GM18517 (cell line): ENCODE measurements around the gene ZFYVE21.

Experiments
- ATAC-seq: cut with Tn5 transposase; IDR thresholded peaks from one replicate; pipeline ENCODE4 v1.9.1; 2021; ENCODE audit warnings: mild to moderate bottlenecking, moderate library complexity; ENCODE audit not compliant: unreplicated experiment

ZFYVE21 gene

GRCh38 chr14:103691655-103692054 lies 24.0 kb upstream of the ZFYVE21 start:
- peak; percentile 75 for ATAC-seq

GRCh38 chr14:103692159-103692558 lies 23.5 kb upstream of the ZFYVE21 start:
- ATAC-seq = peak; percentile 15

DNA sequence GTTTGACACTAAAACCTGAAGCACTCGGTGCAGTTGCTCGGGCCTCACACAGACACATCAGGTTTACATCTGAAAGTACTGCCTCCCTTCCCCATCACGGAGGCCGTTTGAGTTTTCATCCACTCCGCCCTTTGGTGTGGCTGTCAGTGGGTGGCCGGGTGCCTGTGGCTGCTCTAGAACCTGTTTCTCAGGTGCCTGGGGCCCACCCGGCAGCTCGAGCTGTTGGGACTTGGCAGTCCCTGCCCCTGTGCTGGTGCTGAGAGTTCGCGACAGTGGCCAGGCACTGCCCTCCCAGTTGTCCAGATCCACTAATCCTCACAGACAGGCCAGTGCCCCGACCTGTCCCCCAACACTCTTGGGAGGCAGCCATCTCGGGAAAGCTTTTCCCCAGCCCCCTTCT lies 22.7 kb upstream of the ZFYVE21 start:
- ATAC-seq = no peak

DNA sequence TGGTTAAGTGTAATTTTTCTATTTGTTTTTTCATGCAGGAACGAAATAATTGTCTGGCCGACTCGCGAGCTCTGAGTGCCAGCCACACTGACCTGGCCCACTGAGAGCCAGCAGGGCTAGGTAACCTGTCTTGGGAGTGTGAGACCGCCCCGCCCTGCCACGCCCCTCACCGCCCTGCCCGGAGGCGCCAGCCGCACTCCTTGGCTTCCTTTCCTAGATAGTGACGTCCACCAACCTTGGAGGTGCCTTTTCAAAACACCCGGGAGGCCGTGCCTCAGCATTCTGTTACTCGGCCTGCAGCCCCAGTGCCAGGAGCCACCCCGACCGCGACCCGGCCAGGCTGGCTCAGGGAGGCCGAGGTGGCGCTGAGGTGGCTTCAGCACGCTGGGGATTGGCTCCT lies 22.1 kb upstream of the ZFYVE21 start:
- no peak for ATAC-seq

- ATAC-seq = no peak
Observed at GRCh38 chr14:103694572-103695026, 21.0 kb upstream of the ZFYVE21 start.

- ATAC-seq = no peak
Observed at GRCh38 chr14:103695296-103696069, 20.1 kb upstream of the ZFYVE21 start.

- ATAC-seq = no peak
Observed at GRCh38 chr14:103696070-103696402, 19.6 kb upstream of the ZFYVE21 start.

DNA sequence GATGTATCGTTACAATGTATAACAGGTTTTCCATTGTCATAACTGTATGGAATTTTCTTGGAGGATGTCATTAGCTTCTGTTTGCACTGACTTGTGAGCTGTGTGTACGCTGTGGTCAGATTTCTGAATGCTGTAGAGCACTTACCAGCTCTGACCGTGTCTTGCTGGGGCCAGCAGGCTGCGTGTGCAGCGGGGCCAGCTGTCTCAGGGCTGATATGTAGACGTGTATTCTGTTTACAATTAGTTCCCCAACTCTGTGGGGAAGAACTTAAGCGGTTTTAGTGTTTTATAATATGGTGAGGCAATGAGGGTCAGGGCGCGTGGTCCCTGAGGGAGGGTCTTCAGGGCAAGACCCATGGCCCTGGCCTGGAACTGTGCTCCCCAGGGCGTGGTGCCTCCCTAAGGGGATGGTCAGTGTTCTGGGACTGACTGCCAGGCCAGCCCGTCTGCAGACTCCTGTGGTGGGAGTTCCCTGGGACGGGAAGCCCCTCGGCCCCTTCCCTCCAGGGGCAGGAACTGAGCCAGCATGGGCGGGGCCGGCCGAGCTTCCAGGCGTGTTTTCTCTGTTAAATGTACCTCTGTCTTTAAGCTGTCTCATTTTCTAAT lies 19.0 kb upstream of the ZFYVE21 start:
- no peak for ATAC-seq

GRCh38 chr14:103697206-103697602 lies 18.4 kb upstream of the ZFYVE21 start:
- ATAC-seq = no peak

GRCh38 chr14:103697603-103698379 lies 17.8 kb upstream of the ZFYVE21 start:
- ATAC-seq = no peak

DNA sequence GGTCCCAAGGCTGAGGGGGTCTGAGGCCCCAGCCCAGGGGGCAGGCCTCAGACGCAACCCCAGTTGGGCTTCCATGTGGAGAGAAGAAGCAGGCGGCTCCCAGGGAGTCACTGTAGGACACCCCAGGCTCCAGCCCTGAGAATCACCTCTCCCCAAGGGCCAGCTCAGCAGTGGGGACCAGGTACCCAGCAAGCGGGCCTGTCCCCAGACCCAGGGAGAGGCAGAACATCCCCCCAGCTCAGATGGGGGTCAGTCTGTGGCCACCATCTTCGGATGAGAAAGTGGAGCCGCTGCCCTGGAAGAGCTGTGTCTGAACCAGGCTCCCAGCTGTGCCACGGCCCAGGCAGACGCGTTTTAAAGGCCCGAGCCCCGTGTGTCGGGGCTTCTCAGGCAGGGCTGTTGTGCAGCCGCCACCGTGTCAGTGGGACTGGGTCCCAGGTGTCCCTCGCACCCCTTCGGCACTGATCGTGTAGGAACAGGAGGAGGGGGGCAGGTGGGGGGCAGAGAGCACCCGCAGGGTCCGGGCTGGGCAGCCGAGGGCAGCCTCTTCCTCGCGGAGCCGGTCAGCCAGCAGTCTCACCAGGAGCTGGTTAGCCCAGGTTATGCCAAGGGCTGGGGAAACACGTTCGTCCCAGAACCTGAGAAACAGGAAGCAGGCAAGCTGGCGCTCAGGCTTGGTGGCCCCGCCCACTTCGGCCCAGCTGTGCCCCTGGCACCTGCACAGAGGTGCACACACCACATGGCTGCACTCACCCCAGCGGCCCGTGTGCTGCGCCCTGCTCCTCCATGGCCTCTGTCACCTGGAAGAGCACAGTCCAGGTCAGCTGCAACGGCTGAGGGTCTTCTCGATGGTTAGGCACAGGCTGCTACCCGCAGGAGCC lies 17.0 kb upstream of the ZFYVE21 start:
- ATAC-seq = no peak

DNA sequence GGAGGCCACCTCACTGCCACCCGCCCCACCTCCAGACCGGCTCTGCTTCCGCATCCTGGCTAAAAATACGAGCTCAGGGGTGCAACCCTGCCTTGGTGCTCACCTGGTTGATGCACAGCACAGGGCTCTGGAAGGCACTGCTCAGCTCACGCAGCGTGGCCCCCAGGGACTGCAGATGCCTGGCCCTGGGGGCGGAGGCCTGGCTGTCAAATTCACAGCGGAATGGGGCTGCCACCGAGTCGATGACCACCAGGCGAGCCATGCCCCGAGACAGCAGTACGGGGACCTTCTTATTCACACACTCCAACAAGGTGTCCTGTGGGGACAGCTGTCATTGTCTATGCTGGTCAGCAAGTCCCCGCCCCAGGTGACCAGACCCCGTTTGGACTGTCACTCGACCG lies 16.3 kb upstream of the ZFYVE21 start:
- no peak for ATAC-seq

- no peak for ATAC-seq
Observed at GRCh38 chr14:103699901-103700752, 15.5 kb upstream of the ZFYVE21 start.

- no peak for ATAC-seq
Observed at GRCh38 chr14:103700753-103701490, 14.7 kb upstream of the ZFYVE21 start.

GRCh38 chr14:103702095-103702494 lies 13.5 kb upstream of the ZFYVE21 start:
- no peak for ATAC-seq

DNA sequence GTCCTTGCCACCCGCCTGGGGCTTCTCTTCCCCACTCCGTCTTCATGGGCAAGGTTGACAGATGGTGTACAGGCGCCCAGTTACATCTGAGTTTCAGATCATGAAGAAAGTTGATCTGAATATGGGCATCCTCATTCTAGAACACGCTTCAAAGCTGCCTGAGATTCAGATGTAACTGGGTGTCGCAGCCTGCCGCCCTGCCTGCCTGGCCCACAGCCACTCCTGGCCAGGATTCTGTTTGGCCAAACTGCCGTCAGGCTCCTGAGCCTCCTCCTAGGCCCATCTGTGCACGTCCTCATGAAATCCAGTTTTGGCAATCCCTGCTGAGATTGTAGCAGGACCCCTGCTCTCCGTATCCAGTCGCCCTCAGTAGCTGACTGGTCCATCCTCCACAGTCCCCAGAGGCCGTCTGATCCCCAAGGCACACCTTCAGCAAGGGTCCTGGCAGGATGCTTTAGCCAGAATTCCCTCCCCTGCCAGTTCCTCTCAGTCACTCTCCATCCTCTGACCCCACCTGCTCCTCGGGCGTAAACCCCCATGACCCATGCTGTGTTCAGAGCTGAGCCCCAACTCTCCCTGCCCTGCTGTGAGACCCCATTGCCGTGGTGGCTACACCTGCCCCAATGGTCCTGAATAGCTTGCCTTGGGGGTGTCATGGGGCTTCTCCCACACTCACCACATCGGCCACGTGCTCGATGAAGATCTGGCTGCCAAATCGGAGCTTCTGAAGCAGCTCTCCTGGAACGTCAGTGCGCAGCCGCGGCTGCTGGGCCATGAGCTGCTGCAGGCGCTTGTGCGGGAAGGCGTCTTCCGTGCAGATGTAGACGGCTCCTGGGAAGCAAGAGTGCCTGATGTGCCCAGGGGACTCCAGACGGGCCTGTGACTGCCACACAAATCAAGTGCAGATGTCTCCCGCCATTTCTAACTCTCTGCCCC lies 12.8 kb upstream of the ZFYVE21 start:
- no peak for ATAC-seq

GRCh38 chr14:103703433-103704385 lies 11.9 kb upstream of the ZFYVE21 start:
- no peak for ATAC-seq
